GM19193 (cell line): ENCODE data around the gene ANKS1B.

Experiments
- POLR2A ChIP-seq: IDR thresholded peaks from 4 replicates; pipeline ENCODE4 v1.6.1; 2011; ENCODE audit not compliant: insufficient read depth, insufficient read length; ENCODE audit errors: extremely low read depth

The ANKS1B gene

GRCh38 chr12:99002731-99003130 lies 982.0 kb downstream of the ANKS1B start:
- no peak for TF ChIP-seq POLR2A

- TF ChIP-seq POLR2A, result no peak
These were observed 982.6 kb downstream of the ANKS1B start for GRCh38 chr12:99002156-99002555.

GRCh38 chr12:98999559-98999958 lies 985.2 kb downstream of the ANKS1B start:
- TF ChIP-seq POLR2A, result no peak

DNA sequence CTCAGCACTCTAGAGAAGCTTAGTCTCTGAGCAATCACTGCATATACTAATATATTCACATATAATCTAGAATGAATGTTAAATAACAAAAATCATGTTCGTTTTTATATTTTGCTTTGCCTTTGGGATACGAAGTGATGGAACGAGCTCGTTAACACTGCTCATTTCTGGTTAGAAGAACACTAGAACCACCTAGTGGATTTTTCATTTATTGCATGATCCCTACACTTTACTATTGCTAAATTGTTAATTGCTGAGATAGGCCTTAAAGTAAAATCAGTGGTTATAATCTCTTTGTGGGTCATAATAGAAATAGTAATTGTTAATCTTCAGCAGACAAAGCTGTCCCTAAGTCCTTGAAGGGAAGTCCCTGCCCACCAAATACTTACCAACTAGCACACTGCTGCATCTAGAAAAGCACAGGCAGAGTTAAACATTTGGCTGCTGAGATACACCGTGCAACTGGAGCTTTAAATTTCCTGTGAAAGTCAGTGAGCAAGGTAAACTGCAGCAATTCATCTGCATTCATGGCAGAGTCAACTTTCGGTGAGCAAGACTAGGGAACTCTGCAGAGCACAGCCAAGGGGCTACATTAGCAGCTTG lies 985.9 kb downstream of the ANKS1B start:
- TF ChIP-seq POLR2A, result no peak

DNA sequence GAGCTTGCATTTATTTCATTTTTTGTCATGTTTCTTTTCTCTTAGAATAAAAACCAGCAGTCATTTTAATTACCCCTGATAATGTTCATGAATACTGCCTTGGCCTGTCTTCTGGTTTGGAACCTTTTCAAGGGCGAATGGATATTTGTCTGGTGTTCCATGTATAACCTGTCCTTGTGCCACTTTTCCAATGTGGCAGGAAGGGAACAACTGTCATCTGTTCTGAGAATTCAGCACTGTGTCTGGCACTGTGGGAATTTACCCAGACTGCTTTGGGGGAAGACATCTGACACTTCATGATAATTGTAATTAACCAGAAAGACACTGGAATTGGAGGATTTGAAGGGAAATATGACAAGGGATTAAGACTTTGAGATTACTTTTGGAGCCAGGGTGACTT lies 986.8 kb downstream of the ANKS1B start:
- no peak for TF ChIP-seq POLR2A

DNA sequence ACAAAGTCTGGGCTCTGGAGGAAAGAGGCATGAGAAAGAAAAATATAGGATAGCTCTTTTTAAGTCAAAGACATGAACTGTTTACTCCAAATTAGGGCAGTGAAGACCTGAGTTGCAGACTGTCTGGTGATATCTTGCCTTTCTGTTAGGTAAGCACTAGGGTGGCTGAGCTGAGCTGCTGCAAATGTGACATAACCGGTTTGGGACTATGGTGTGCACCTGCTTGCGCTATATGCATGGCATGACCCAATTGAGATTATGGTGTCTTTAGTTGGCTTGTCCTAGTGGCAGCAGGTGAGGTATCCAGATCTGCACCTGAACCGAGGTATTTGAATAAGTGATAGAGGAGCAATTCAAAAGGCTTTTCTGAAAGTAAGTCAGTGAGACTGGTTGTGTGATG lies 994.1 kb downstream of the ANKS1B start:
- no peak for TF ChIP-seq POLR2A

GRCh38 chr12:98985156-98985555 lies 999.6 kb downstream of the ANKS1B start:
- no peak for TF ChIP-seq POLR2A

GRCh38 chr12:98983647-98984046 lies 1001.1 kb downstream of the ANKS1B start:
- no peak for TF ChIP-seq POLR2A

- no peak for TF ChIP-seq POLR2A
These were observed 1004.2 kb downstream of the ANKS1B start for GRCh38 chr12:98980508-98980907.

- TF ChIP-seq POLR2A, result no peak
These were observed 1007.5 kb downstream of the ANKS1B start for GRCh38 chr12:98977186-98977585.

GRCh38 chr12:98974767-98975381 lies 1009.9 kb downstream of the ANKS1B start:
- no peak for TF ChIP-seq POLR2A

GRCh38 chr12:98973395-98973794 lies 1011.3 kb downstream of the ANKS1B start:
- TF ChIP-seq POLR2A, result no peak

DNA sequence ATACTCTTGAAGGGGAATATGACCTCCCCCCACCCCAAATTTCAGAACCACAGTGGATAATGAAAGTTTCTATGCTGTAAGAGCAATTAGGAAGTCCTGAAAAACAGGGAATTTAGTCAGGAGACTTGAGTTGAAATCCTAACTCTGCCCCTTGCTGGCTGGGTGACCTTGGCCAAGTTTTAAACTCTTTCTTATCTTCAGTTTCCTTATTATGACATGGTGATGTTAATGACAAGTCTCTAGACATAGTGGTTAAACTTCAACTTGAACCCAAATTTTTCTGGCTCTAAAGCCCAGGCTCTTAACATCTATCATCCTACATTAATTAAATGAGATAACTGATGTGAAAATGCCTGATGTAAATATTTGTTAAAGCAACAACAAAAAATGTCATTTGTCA lies 1013.8 kb downstream of the ANKS1B start:
- no peak for TF ChIP-seq POLR2A

DNA sequence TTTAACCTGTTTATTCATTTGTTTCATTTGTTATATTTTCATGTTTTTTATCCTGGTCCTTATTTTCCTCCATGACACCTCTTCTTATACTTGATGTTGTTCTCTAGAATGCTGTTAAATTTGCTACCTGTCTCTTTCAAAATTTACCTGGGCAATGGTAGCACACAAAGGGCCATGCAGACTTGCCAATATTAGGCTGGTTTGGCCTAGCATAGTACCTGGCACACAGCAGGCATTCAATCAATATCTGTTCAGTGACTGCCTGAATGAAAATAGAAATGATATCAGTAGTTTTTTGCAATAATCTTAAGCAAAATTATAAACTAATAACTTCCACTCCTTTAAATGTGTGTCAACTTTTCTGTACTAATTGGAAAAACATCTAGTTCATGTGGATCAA lies 1014.5 kb downstream of the ANKS1B start:
- TF ChIP-seq POLR2A, result no peak

DNA sequence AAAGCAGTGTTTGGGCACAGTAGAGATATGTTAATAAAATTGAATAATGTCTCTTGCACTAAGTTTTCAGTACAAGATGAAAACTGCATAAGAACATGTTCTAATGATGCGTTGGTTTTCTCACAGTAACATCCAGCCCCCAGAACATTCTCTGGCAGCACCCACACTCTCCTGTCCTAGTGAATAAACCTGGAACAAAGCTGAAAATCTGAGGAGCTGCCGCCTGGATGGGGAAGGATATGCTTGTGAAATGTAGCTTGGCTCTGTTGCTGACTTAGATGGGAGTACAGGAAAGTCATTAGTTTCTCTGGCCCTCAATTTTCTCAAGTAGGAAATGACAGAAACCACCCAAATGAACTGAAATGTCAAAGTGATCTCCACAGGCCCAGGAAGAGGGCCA lies 1015.8 kb downstream of the ANKS1B start:
- no peak for TF ChIP-seq POLR2A

- TF ChIP-seq POLR2A, result no peak
These were observed 1029.5 kb downstream of the ANKS1B start for GRCh38 chr12:98955284-98955683.

DNA sequence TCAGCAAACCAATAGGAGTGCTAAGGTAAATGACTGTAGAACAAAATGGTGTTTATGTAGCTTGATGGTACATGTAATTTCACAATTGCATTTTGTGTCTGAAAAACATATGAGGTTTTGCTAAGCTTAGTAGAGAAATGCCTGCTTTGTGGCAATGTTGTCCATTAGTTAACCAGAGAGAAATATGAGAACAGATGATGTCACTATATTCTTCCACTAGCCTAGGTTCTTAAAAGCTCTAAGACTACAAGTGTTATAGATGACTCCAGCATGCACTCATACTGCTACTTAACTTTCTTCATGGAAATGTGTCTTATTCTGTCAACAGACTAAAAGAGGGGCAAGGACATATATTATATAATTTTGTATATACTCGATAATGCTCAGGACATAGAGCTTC lies 1030.2 kb downstream of the ANKS1B start:
- no peak for TF ChIP-seq POLR2A

DNA sequence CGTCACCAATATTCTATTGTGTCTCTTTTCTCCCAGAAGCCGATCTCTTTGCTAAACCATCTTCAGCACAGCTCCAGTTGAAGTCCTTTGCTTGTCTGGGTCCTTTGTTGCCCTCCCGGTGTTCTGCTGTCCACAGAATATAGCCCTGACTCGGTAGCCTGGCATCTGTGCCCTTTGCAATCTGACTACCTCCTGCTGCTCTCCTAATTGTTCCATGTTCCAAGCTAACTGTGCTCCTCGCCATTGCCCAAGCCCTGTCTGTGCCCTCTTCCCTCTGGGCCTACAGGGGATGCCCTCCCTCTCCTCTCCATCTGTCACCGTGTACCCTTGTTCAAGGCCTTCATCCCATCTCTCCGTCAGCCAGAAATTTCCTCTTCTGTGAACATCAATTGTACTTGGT lies 1033.3 kb downstream of the ANKS1B start:
- TF ChIP-seq POLR2A, result no peak

DNA sequence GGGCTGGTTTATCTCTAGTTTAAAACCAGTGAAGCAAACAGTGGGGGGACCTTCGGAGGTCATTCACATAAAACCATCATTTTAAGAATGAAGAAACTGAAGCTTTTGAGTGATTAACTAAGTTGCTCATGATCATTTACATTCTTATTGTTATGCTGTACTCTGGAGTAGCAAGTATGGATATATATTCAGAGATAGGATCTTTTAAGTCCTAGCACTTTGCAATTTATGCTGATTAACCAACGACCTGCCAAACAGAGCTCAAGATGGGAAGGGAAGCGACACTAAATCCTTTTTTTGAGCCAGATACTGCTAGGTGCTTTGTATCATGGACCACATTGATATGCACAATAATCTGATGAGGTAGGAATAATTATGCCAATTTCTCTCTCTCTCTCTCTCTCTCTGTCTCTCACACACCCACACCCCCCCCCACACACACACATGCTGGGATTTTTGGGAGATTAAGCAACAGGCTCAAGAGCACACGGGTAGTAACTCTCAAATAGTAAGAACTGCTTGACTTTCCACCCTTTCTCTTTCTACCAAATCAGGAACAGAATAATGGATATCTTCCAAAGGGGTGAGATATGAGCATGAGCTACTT lies 1036.3 kb downstream of the ANKS1B start:
- no peak for TF ChIP-seq POLR2A
